HG02763 (cell line): ENCODE data around the gene BANF2.
"Not testable (repeated sequence)": the region's sequence is repeated elsewhere in the genome, so short reads cannot be mapped to it uniquely, and the experiment has no call there.

Source experiments
- ATAC-seq: cut with Tn5 transposase; IDR thresholded peaks from one replicate; pipeline ENCODE4 v1.9.1; 2021; ENCODE audit warnings: mild to moderate bottlenecking, moderate library complexity; ENCODE audit not compliant: unreplicated experiment

Gene BANF2

DNA sequence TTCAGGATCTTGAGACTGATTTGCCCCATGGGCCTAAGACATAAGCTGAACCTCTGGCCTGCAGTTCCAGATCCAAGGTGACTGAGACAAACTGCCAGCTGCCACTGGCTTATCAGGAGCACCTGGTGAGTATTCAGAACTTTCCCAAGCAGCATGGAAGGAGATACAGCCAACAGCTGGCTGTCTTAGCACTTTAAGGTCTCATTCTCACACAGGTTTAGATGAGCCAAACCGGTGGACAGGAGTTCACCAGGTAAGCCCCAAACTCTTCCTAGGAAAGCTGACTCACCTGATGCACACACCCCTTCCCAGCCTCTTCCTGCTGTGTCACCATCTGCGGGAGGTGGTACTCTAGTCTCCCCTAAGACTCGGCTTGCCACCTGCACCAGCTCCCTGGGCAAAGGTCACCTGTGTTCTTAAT is at the start of gene BANF2:
Gene BANF2 (plus strand): TSS at position 36 of the 421 bp plus-strand sequence. CDS start 25,060 bp downstream, outside the sequence.
- no peak for ATAC-seq

DNA sequence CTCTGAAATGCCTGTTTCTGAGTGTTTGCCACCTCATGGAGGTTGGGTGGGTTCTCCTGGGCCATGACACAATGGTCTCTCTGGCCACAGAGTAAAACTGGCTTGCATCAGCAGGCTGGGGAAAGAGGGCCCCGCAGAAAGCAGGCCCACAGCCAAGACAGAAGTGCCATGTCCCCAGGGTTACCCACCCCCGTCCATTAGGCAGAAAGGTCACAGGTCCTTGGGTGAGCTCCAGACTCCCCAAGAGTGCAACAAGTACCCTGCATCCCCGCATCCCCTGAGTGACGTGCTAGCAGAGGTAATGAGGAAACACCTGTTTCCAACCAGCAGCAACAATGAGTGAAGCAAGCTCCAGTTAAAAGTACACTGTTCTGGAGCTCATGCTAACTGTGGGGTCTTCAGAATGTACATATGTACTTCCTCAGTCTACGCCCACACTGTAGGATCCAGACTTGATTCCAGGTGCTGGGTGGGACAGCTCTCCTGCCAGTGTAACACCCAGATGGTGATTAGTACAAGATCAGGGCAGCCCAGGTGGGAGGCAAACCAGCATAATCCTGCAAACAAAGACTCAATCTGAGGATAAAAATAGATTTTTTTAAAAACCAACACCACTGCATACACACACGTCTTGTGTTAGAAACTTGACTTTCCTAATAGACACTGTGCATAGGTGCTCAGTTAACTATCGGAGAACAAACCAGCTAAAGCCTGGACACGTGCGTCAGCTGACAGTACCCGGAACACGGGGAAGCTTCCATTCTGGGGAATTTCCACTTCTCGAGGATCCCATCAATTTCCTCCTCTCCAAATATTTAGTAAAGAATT is 49.3 kb upstream of the BANF2 start:
- no peak for ATAC-seq

DNA sequence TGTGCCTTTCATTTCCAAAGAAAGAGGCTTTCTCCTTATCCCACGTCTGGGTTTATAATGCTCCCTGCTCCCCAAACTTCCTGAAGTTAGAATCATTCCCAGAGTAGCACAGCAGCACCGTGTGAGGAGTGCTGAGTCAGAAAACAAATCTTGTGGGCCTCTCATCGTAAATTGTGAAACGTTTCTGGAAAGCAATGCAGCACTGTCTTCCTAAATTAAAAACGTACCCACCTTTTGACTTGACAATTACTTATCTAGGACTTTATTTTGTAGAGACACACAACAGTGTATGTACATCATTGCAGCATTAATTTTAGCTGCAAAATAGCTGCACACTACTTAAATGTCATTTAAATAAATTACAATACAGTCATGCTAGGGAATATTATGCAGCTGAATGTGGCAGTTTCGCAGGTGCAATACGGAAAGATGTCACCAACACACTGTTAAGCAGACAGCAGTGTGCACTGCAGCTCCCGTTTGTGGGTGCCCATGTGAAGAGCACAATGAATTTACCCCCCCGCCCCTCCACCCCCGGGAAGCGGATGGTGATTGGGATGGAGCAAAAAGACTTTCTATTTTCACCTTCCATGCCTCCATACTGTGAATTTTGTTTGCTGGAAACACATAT is 48.5 kb upstream of the BANF2 start:
- ATAC-seq = no peak

DNA sequence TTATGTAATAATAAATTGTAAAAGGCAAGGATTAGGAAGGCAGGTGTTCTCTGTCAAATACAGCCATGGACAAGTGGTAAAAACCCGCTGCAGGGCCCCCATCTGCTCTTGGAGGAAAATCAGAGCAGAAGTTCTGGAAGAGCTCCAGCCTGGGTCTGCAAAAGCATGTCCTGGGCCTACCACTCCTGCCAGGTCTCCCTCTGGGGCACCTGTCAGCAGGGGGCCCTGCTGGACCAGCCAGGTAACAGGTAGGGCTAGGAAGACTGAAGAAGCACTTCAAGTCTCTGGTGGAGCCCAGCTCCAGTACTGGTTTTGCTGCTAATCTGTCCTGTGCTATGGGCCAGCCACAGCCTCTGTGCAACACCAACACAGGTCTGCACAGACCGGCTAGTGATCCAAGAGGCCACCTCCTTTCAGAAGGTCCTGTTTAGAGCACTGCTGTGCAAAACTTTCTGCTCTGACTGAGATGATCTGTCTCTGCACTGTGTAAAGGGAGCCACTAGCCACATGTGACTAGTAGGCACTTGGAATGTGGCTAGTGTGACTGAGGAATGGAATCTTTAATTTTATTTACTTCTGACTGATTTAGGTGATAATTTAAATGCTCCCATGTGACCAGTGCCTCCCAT is 47.9 kb upstream of the BANF2 start:
- ATAC-seq = no peak

DNA sequence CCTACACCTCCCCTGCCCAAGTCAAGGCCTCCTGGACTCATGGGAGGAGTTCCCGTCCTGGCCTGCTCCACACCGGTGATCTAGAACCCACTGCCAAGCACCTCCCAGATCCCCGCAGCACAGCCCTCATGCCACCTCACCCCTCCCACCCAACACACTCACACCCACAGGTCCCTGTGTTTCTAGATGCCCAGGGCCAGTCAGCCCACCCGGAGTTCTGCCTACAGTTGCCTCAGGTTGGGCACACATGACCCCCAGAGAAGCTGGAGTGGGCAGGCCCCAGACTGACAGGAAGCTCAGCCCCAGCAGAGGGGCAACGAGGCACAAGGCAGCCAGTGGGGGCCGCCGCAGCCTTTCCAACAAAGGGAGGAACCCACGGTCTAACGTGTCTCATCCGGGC is 47.4 kb upstream of the BANF2 start:
- ATAC-seq = no peak

DNA sequence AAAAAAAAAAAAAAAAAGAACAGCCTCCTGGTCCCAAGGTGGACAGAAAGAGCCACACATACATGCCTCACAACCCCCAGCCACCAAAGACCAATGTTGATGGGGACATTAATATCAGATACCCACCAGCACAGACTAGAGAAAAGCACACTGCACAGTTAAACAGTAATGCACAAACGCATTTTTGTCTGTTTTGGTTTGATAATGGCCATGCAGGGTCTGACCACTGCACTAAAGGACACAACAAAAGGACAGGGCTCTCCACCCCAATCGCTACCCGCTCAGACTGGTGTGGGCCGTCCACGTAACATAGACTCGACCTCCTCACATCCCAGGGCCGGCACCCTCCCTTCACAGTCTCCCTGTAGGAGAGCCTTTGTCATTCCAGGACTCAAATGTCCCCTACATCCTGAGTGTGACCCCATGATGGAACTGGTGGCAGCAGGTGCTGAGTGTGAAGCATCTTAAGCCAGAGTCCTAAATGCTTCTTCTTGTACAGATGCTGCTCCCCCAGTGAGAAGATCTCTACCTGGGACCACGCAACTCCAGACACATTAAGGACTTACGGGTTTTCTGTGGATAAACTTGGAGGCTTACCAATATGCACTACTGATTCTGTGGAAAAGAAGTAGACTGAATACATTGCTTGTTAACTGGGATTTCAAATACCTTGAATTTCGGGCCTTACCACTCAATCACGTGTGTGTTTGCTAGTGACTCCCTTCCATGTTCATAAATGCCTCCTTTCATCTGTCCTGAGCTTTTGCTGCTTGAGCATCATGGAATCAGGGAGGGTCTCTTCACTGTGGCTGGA is 45.7 kb upstream of the BANF2 start:
- no peak for ATAC-seq

DNA sequence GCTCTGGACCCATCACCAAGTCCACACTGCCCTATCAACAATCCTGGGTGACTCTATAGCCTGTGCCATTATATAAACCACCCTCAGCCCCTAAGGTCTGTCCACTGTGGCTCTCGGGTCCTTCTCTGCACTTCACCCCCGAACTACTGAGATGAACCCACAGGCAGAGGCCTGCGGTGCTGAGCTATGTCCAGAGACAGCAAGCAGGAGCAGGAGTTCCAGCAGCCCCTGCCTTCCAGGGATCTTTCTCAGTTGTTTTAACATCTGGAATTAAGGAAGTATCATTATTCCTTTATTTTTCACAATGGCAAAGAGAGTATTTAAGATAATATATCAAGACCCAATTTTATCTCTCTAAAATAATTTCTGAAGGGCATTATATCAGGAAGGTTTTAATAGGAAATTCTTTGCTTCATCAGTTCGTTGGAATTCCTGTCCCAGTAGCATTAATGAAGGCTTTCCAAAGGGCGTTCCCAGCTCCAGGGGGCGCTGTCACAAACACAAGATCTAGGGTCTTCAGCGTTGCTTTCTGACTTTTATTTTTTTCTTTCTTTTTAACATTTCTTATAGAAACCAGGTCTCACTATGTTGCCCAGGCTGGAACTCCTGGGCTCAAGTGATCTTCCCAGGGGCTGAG is 45.0 kb upstream of the BANF2 start:
- no peak for ATAC-seq

DNA sequence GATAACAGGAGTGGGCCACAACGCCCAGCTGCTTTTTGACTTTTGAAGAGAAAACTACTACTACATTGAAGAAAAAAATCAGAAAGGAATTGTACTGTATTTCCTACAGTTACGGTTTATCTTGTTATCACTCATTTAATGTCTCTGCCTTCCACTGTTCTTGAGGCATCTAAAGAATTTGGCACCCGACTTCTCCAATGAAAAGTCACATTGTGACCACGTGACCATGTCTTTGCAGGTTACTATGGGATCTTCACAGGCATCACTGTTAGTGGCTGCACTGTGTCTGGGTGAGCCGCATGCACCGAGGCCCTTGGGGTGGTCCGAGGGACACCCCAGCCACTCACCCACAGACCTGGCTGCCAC is 44.5 kb upstream of the BANF2 start:
- ATAC-seq = no peak

DNA sequence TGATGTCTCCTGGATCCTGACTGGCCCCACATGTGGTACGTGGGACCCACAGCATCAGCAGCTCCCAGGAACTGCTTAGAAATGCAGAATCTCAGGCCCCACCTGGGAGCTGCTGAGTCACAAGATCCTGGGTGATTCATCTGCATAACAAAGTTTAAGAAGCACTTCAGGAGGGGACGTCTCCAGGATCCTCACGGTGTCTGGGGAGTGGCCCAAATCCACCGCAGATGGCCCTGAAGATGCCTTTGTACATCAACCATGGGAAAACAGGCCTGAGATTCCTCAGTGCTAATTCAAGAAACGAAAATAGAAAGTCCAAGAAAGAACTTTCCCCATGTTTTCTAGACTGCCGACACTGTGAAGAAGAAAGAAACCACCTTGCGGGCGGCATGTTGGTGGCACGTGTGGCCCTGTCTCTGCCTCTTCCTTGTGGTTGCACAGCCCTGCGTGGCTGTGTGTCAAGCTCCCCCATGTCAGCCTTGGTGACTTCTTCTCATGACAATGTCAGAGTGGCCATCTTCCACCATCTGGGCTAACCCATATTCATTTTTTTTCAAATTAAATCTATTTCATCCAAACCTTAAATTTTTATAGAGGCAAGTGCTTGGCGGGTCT is 43.8 kb upstream of the BANF2 start:
- no peak for ATAC-seq

DNA sequence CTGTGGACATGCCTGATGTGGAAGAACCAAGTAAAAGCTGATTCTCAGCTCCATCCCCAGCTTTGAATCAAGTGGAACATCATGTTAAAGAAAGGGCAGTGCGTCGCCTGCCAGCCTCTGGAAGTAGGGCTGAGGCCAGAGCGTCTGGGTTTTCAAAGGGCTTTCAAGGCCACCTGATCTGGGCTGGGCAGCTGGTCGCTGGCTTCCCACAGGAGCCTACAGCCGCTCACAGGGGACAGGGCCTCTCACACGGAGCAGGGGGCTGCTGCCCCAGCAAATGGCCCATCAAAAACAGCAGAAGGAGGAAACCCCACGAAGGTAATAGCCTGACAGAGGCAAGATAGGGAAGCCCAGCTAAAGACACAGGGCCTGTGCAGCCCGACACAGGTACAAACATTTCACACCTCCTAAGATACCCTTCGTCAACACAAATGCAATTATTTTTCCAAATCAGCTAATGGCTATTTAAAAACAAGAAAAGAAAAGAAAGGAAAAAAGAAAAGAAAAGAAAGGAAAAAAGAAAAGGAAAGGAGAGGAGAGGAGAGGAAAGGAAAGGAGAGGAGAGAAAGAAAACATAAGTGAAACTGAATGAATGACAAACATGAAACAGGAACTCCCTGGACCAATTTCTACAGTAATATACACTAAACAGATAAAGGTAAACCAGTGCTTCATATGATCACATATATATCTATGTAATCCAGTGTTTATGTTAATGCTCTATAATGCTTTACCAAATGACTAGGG is 42.5 kb upstream of the BANF2 start:
- ATAC-seq = no peak

DNA sequence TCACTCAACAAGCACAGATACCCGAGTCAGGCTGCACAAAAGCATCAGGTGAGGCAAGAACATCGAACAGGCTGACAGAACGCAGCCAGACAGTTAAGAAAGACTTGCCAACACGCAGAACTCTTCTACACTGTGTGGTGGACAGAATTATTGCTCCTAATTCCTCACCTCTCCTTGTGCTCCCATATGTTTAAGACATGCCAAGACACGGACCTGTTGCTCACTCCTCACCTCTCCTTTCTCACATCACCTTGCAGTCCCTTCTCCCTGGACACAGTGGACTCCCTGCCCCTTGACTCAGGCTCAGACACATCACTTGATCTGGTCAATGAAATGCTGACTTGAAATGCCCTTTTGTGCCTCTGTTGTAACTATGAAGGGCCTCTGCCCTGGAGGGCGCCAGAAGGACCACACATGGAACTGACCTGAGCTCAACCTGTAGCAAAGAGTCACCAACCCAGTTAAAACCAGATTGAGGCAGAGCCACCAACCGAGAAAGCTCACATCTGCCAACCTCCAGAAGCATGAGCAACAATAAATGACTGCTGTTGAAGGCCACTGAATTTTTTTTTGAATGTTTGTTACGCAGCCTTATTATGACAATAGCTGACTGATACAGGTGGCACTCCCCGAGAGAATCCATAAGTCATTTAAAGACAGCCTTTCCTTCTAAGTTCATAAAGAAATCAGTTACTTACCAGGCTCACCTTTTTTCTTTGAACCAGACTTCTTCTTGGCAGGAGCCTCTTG is 41.7 kb upstream of the BANF2 start:
- no peak for ATAC-seq

DNA sequence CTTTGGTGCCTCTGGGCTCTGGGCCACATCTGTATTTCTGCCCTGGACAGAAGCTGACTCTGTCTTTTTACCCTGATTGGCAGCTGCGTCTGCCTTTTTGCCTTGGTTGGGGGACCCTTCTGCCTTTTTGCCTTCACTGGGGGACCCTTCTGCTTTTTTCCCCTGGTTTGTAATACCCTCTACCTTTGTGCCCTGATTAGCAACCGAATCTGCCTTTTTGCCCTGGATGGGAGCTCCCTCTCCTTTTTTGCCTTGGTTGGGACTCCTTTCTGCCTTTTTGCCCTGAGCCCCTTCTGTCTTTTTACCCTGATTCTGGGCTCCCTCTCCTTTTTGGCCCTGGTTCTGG is 41.1 kb upstream of the BANF2 start:
- no peak for ATAC-seq

DNA sequence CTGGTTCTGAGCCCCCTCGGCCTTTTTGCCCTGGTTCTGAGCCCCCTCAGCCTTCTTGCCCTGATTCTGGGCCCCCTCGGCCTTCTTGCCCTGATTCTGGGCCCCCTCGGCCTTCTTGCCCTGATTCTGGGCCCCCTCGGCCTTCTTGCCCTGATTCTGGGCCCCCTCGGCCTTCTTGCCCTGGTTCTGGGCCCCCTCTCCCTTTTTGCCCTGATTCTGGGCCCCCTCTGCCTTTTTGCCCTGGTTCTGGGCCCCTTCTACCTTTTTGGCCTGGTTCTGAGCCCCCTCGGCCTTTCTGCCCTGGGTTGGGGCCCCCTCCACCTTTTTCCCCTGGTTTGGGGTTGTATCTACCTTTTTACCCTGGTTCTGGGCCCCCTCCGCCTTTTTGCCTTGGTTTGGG is 40.4 kb upstream of the BANF2 start:
- not testable (repeated sequence) for ATAC-seq

DNA sequence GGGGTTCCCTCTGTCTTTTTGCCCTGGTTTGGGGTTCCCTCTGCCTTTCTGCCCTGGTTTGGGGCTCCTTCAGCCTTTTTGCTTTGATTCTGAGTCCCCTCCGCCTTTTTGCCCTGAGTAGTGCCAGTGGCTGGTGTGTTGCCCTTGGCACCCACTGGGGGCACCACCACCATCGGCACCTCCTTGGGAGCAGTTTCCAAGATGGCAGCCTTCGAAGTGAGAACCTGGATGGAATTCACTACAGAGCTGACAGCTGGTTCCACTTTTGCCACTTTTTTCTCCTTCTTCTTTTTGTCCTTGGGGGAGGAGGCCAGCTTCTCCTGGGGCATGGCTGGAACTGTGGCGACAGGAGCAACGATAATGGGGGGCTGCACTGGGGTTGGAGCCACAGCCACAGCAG is 40.0 kb upstream of the BANF2 start:
- no peak for ATAC-seq

DNA sequence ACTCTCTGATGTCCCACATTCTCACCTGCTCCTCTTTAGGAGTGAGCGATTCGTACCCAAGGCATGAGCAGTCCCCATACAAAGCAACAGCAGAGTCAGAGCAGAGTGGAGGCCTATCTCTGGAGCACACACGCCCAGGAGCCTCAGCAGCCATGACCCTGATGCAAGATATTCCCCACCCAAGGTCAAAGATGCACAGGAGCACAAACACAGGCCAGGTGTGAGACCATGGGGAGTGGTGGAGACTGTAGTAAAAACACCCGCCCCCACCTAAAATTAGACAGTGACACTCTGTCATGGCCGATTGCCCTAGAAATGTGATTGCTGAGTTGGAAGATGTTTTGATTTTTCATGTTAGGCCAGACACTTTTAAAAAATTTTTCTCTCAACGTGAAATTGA is 39.1 kb upstream of the BANF2 start:
- no peak for ATAC-seq

DNA sequence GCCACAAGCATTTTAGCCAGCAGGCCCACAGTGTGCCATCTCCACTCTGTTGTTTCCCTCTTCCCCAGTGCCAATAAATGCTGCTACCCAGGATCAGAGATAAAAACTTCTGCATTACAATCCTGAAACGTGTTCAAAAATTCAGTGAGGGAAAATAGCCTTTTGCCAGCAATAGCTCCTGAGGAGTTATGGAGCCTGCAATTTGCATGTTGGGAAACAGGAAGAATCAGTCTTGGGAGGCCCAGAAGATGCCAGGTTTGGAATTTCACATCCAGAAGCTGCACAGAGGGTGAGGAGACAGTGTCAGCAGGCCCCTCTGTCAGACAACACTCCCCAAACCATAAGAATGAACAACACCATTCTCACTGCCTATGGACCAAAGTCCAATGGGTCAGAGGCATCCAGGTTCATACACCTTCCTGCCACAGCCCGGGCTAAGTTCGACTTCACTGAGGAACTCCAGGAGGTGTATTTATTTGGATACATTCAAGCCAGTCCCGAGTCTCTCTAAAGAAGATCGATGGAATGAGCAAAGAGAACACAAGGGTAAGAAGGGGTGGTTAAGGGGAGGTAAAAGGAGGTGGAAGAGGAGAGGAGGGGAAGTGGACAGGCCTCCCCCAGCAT is 38.5 kb upstream of the BANF2 start:
- ATAC-seq = no peak

DNA sequence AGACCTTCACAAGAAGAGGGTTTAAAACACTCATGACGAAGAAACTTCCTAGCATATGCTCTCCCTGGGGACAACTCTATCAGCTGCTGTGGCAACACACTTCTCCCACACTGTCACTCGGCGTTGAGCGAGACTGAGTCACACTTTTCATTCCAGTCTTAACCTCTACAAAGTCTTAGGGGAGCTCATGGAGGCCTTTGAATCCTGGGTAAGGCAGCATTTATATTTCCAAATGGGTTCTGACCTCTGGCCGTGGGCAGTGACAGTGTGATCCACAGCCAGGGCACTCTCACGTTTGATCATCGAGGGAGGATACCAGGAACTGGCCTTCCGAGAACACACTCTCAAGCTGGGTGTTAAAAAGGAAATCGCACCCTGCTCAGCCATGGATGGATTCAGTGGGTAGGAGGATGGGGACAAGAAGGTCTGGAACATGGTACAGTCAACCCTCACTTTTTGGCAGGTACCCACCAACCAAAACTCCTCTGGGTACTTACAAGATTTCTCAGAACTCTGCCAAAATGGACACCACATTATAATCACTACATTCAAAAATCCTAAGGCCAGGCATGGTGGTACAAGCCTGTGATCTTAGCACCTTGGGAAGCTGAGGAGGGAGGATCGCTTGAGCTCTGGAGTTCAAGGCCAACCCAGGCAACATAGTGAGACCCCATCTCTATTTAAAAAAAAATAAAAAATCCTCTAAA is 37.3 kb upstream of the BANF2 start:
- no peak for ATAC-seq

DNA sequence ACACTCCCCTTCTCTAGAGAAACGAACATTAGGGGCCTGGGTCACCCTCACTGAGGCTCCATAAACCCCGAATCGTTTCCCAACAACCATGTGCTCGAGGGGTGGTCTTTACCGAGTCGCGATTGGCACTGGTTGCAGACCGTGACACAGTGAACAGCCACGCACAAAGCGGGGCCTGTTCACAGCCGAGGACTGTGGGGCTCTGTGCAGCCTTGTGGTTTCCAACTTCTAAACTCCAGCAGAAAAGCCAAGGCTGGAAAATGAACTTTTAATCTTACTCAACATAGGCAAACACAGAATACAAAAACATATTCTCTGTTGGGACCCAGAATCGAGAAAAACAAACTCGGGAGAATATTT is 36.7 kb upstream of the BANF2 start:
- ATAC-seq = no peak
